Choroid plexus epithelial cell (primary cell): ENCODE data around the gene SUSD3.

Experiments
- DNase-seq: peaks from one replicate; pipeline ENCODE4 v3.0.0-alpha.2; 2010; ENCODE audit warnings: low read depth
- H3K4me3 ChIP-seq: 2 replicates; pipeline ENCODE4 v1.5.1; 2011; ENCODE audit warnings: low read depth, mild to moderate bottlenecking, control low read depth, low read length, moderate library complexity
- CTCF ChIP-seq: conservative IDR thresholded peaks from 2 replicates; pipeline ENCODE4 v1.5.1; 2011; ENCODE audit warnings: low read depth, mild to moderate bottlenecking, control low read depth, inconsistent platforms, low read length, moderate library complexity

SUSD3 gene

DNA sequence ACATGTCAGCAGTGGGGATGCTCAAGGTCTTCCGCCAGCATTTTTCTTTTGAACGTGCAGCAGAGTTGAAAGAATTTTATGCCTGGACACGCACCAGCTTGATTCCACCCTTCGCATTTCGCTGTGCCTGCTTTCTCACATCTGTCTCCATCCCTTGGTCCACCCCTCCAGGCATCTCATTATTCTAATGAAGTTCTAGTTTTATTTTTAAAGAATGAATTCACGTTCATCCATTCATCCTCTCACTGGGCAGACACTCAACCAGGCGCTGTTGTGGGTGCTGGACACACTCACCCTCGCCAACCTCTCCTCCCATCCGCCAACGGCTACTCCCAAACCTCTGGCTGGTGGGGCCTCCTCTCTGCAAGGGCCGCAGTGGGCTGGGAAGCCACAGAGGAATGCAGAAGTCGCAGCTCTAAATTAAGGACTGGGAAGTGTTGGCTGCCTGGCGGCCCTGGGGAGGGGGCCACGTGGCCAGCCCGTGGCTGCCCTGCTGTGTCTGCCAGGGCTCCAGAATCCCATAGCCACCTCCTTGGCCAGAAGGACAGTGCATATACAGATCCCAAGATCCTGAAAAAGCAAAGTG is 6.7 kb downstream of the SUSD3 start:
- no peak overlapping the region for H3K4me3 ChIP-seq
- no peak for TF ChIP-seq CTCF
- DNase-seq = no peak

GRCh38 chr9:93066978-93067603 is 8.6 kb downstream of the SUSD3 start:
- TF ChIP-seq CTCF = no peak
- no peak for DNase-seq
- H3K4me3 ChIP-seq = no peak overlapping the region

- no peak for TF ChIP-seq CTCF
- no peak overlapping the region for H3K4me3 ChIP-seq
- no peak for DNase-seq
Observed at GRCh38 chr9:93068956-93069355, 10.5 kb downstream of the SUSD3 start.

- no peak for TF ChIP-seq CTCF
- no peak overlapping the region for H3K4me3 ChIP-seq
- DNase-seq = peak; percentile 52
Observed at GRCh38 chr9:93071464-93071863, 13.0 kb downstream of the SUSD3 start.

- TF ChIP-seq CTCF = no peak
- H3K4me3 ChIP-seq = no peak overlapping the region
- DNase-seq = peak; percentile 79
Observed at GRCh38 chr9:93072383-93072795, 13.9 kb downstream of the SUSD3 start.

GRCh38 chr9:93076101-93076791 is 17.7 kb downstream of the SUSD3 start:
- DNase-seq = no peak
- no peak for TF ChIP-seq CTCF
- no peak overlapping the region for H3K4me3 ChIP-seq

DNA sequence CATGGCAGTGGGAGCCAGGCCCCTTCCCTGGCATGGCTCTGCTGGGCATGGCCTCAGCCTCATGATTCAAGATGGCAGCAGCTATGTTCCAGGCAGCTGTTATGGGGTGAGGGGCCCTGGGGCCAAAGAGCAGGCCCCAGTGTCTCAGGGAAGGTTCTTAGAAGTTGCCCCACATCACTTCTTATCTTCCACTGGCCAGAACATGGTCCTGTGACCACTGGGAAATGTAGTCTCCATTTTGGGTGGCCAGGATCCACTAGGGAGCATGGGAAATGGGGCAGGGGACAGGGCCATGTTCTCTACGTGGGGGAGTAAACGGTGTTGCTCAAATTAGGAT is 18.3 kb downstream of the SUSD3 start:
- TF ChIP-seq CTCF = no peak
- no peak overlapping the region for H3K4me3 ChIP-seq
- DNase-seq = no peak
